ENCODE measurements around the gene PRICKLE2. TPM values are rescaled to one million over a fixed set of nuclear protein-coding genes. Genes with fewer than 3 reads are reported as not detected.

PRICKLE2 gene
- total and polyA plus RNA-seq, 3 donors from 2014 or later, result 5.5 to 10.1 (median 9.1) TPM

GRCh38 chr3:64108784-64109317, 116.4 kb downstream of the PRICKLE2 start:
- H3K9me3 ChIP-seq, result no peaks in the 10 kb centered on the region
- TF ChIP-seq POLR2A (IDR thresholded peaks at IDR 0.05) (no peak), CTCF (IDR thresholded peaks at IDR 0.05) (no peak)
- H3K36me3 ChIP-seq (ENCODE audit: low read depth, missing control alignments), result no peaks in the 10 kb centered on the region
- 90 to 98% methylated on average over 7 of the region's 7 CpGs for WGBS, 2 donors
- peak overlapping the region in 1 of 2 donors; percentile 52 for H3K27ac ChIP-seq
- no peaks in the 10 kb centered on the region for H3K27me3 ChIP-seq
- DNase-seq, result no peak
- peaks cover 11% of the 10 kb centered on the region for H3K4me1 ChIP-seq
- intact Hi-C loops (cut with DNase I; ENCODE audit: low total_unique reads), result no loop called here
- no peak overlapping the region for H3K4me3 ChIP-seq

- H3K4me3 ChIP-seq, result no peak overlapping the region
- intact Hi-C loops (cut with DNase I; ENCODE audit: low total_unique reads), result no loop called here
- H3K36me3 ChIP-seq (ENCODE audit: low read depth, missing control alignments), result no peaks in the 10 kb centered on the region
- no peak overlapping the region for H3K27ac ChIP-seq
- TF ChIP-seq CTCF (IDR thresholded peaks at IDR 0.05) (no peak), POLR2A (IDR thresholded peaks at IDR 0.05) (no peak)
- WGBS, 2 donors, result 88 to 89% methylated on average over 9 of the region's 9 CpGs
- H3K27me3 ChIP-seq, result no peaks in the 10 kb centered on the region
- H3K9me3 ChIP-seq, result no peaks in the 10 kb centered on the region
- H3K4me1 ChIP-seq, result peaks cover 11% of the 10 kb centered on the region
- DNase-seq, result no peak
Measured at GRCh38 chr3:64108231-64108630, 117.0 kb downstream of the PRICKLE2 start.

- Histone ChIP-seq H3K4me3 (no peak overlapping the region), H3K27ac (no peak overlapping the region), H3K9me3 (no peaks in the 10 kb centered on the region), H3K4me1 (peaks cover 11% of the 10 kb centered on the region), H3K36me3 (ENCODE audit: low read depth, missing control alignments) (no peaks in the 10 kb centered on the region), H3K27me3 (no peaks in the 10 kb centered on the region)
- intact Hi-C loops (cut with DNase I; ENCODE audit: low total_unique reads), result no loop called here
- no peak for TF ChIP-seq CTCF (IDR thresholded peaks at IDR 0.05)
- no peak for TF ChIP-seq POLR2A (IDR thresholded peaks at IDR 0.05)
- no peak for DNase-seq
- 55 to 64% methylated on average over 5 of the region's 5 CpGs for WGBS, 2 donors
Measured at GRCh38 chr3:64107190-64107589, 118.1 kb downstream of the PRICKLE2 start.

- DNase-seq, result no peak
- intact Hi-C loops (cut with DNase I; ENCODE audit: low total_unique reads), result no loop called here
- TF ChIP-seq CTCF (IDR thresholded peaks at IDR 0.05) (no peak), POLR2A (IDR thresholded peaks at IDR 0.05) (no peak)
- H3K4me1 ChIP-seq, result peaks cover 11% of the 10 kb centered on the region
- H3K9me3 ChIP-seq, result no peaks in the 10 kb centered on the region
- H3K36me3 ChIP-seq (ENCODE audit: low read depth, missing control alignments), result no peaks in the 10 kb centered on the region
- no peaks in the 10 kb centered on the region for H3K27me3 ChIP-seq
- no peak overlapping the region for H3K27ac ChIP-seq
- no peak overlapping the region for H3K4me3 ChIP-seq
Measured at GRCh38 chr3:64105816-64106215, 119.5 kb downstream of the PRICKLE2 start.

GRCh38 chr3:64104691-64105111, 120.6 kb downstream of the PRICKLE2 start:
- intact Hi-C loops (cut with DNase I; ENCODE audit: low total_unique reads), result no loop called here
- Histone ChIP-seq H3K4me1 (peaks cover 11% of the 10 kb centered on the region), H3K4me3 (no peak overlapping the region), H3K9me3 (no peaks in the 10 kb centered on the region), H3K27ac (no peak overlapping the region), H3K36me3 (ENCODE audit: low read depth, missing control alignments) (no peaks in the 10 kb centered on the region), H3K27me3 (no peaks in the 10 kb centered on the region)
- no peak for TF ChIP-seq CTCF (IDR thresholded peaks at IDR 0.05)
- 29 to 37% methylated on average over 3 of the region's 3 CpGs for WGBS, 2 donors
- no peak for DNase-seq

Measured in testis (tissue), 3 donors.